Measurements from ENCODE around the gene RAB40B. TPM values are rescaled to one million over a fixed set of nuclear protein-coding genes. Genes with fewer than 3 reads are reported as not detected.

RAB40B gene
- total RNA-seq, 1 experiment from 2014 or later, result 6.3 TPM

GRCh38 chr17:82659886-82660285, 38.6 kb downstream of the RAB40B start:
- no peak overlapping the region for H3K27ac Mint-ChIP-seq (ENCODE audit: low read depth, unreplicated experiment)
- intact Hi-C loops (cut with micrococcal nuclease), result no loop called here

GRCh38 chr17:82658796-82659452, 39.6 kb downstream of the RAB40B start:
- CTCF ChIA-PET, result interaction anchor here (0.6 kb wide), 1 partner anchor 122 kb away, joined by 3 read pairs; no protein-coding TSS in a partner anchor
- no TSS peak for BruUV-seq (replicated peaks)

More at GRCh38 chr17:82659886-82660285, 38.6 kb downstream of the RAB40B start:
- no peak for DNase-seq (ENCODE audit: unreplicated experiment)
- H3K9me3 Mint-ChIP-seq (ENCODE audit: unreplicated experiment), result no peaks in the 10 kb centered on the region
- ChIA-PET POLR2A (interaction anchor here (1.3 kb wide), 1 partner anchor 13 kb away, joined by 4 read pairs; no protein-coding TSS in a partner anchor), CTCF (interaction anchor here (0.6 kb wide), 1 partner anchor 318 kb away, joined by 3 read pairs; no protein-coding TSS in a partner anchor)
- no peaks in the 10 kb centered on the region for H3K4me1 Mint-ChIP-seq (ENCODE audit: insufficient read depth, unreplicated experiment)
- no TSS peak for BruUV-seq (replicated peaks)
- peaks cover 6% of the 10 kb centered on the region for H3K36me3 Mint-ChIP-seq (ENCODE audit: insufficient read depth, unreplicated experiment)
- H3K27me3 Mint-ChIP-seq (ENCODE audit: insufficient read depth, unreplicated experiment), result no peaks in the 10 kb centered on the region
- no peak overlapping the region for H3K4me3 Mint-ChIP-seq (ENCODE audit: unreplicated experiment)
- no peak for TF ChIP-seq CTCF (IDR thresholded peaks at IDR 0.05; ENCODE audit: unreplicated experiment)

GRCh38 chr17:82658331-82658730, 40.2 kb downstream of the RAB40B start:
- Mint-ChIP-seq H3K36me3 (ENCODE audit: insufficient read depth, unreplicated experiment) (peaks cover 12% of the 10 kb centered on the region), H3K27ac (ENCODE audit: low read depth, unreplicated experiment) (no peak overlapping the region), H3K27me3 (ENCODE audit: insufficient read depth, unreplicated experiment) (no peaks in the 10 kb centered on the region), H3K4me1 (ENCODE audit: insufficient read depth, unreplicated experiment) (no peaks in the 10 kb centered on the region), H3K4me3 (ENCODE audit: unreplicated experiment) (no peak overlapping the region), H3K9me3 (ENCODE audit: unreplicated experiment) (no peaks in the 10 kb centered on the region)
- intact Hi-C loops (cut with micrococcal nuclease), result no loop called here
- no peak for TF ChIP-seq CTCF (IDR thresholded peaks at IDR 0.05; ENCODE audit: unreplicated experiment)
- CTCF ChIA-PET, result no interaction called here
- no peak for DNase-seq (ENCODE audit: unreplicated experiment)
- BruUV-seq (replicated peaks), result no TSS peak
- POLR2A ChIA-PET, result no interaction called here

More at GRCh38 chr17:82658796-82659452, 39.6 kb downstream of the RAB40B start:
- POLR2A ChIA-PET, result interaction anchor here (1.3 kb wide), 1 partner anchor 12 kb away, joined by 4 read pairs; no protein-coding TSS in a partner anchor
- no peak overlapping the region for H3K27ac Mint-ChIP-seq (ENCODE audit: low read depth, unreplicated experiment)
- H3K4me3 Mint-ChIP-seq (ENCODE audit: unreplicated experiment), result no peak overlapping the region
- intact Hi-C loops (cut with micrococcal nuclease), result no loop called here
- no peaks in the 10 kb centered on the region for H3K9me3 Mint-ChIP-seq (ENCODE audit: unreplicated experiment)
- H3K27me3 Mint-ChIP-seq (ENCODE audit: insufficient read depth, unreplicated experiment), result no peaks in the 10 kb centered on the region
- peaks cover 9% of the 10 kb centered on the region for H3K36me3 Mint-ChIP-seq (ENCODE audit: insufficient read depth, unreplicated experiment)
- H3K4me1 Mint-ChIP-seq (ENCODE audit: insufficient read depth, unreplicated experiment), result no peaks in the 10 kb centered on the region
- DNase-seq (ENCODE audit: unreplicated experiment), result no peak
- TF ChIP-seq CTCF (IDR thresholded peaks at IDR 0.05; ENCODE audit: unreplicated experiment), result no peak

- Mint-ChIP-seq H3K27me3 (ENCODE audit: insufficient read depth, unreplicated experiment) (no peaks in the 10 kb centered on the region), H3K4me3 (ENCODE audit: unreplicated experiment) (no peak overlapping the region), H3K36me3 (ENCODE audit: insufficient read depth, unreplicated experiment) (peaks cover 12% of the 10 kb centered on the region), H3K9me3 (ENCODE audit: unreplicated experiment) (no peaks in the 10 kb centered on the region), H3K4me1 (ENCODE audit: insufficient read depth, unreplicated experiment) (no peaks in the 10 kb centered on the region), H3K27ac (ENCODE audit: low read depth, unreplicated experiment) (no peak overlapping the region)
- BruUV-seq (replicated peaks), result no TSS peak
- TF ChIP-seq CTCF (IDR thresholded peaks at IDR 0.05; ENCODE audit: unreplicated experiment), result no peak
- DNase-seq (ENCODE audit: unreplicated experiment), result no peak
- POLR2A ChIA-PET, result interaction anchor here (0.7 kb wide), 1 partner anchor 25 kb away, joined by 3 read pairs; no protein-coding TSS in a partner anchor
- intact Hi-C loops (cut with micrococcal nuclease), result no loop called here
- CTCF ChIA-PET, result no interaction called here
These were observed 40.6 kb downstream of the RAB40B start for GRCh38 chr17:82657926-82658325.
